Stomach (tissue), 4 donors: ENCODE measurements around the gene DCN.

Source experiments
- POLR2A ChIP-seq, 4 donors: fragments of 450-650 bp; IDR thresholded peaks; one replicate each; pipeline ENCODE4 v1.6.1; 2016; ENCODE audit warnings: antibody characterized with exemption in 4 of 4, control low read depth in 2 of 4, mild to moderate bottlenecking in 1 of 4, moderate library complexity in 1 of 4
- POLR2AphosphoS5 ChIP-seq, 3 donors: sonication (generic); formaldehyde crosslinking; IDR thresholded peaks; one replicate each; pipeline ENCODE4 v1.6.1; 2016; ENCODE audit warnings: antibody characterized with exemption in 3 of 3
- TF ChIP-seq, protein P1 (sequence below), 7 experiments: fragments of 450-650 bp in 4 of 7; fragments of 200-600 bp in 3 of 7; sonication (generic) in 3 of 7; IDR thresholded peaks; one replicate each; pipeline ENCODE4 v1.5.1; 2016 to 2019; ENCODE audit warnings: antibody characterized with exemption in 7 of 7, control low read depth in 2 of 7, mild to moderate bottlenecking in 1 of 7

- TF ChIP-seq, protein P1, sequence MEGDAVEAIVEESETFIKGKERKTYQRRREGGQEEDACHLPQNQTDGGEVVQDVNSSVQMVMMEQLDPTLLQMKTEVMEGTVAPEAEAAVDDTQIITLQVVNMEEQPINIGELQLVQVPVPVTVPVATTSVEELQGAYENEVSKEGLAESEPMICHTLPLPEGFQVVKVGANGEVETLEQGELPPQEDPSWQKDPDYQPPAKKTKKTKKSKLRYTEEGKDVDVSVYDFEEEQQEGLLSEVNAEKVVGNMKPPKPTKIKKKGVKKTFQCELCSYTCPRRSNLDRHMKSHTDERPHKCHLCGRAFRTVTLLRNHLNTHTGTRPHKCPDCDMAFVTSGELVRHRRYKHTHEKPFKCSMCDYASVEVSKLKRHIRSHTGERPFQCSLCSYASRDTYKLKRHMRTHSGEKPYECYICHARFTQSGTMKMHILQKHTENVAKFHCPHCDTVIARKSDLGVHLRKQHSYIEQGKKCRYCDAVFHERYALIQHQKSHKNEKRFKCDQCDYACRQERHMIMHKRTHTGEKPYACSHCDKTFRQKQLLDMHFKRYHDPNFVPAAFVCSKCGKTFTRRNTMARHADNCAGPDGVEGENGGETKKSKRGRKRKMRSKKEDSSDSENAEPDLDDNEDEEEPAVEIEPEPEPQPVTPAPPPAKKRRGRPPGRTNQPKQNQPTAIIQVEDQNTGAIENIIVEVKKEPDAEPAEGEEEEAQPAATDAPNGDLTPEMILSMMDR (IDR thresholded peaks at IDR 0.05): no peak
- TF ChIP-seq POLR2A (IDR thresholded peaks at IDR 0.05) (no peak), POLR2AphosphoS5 (IDR thresholded peaks at IDR 0.05) (no peak)
These were observed 56.1 kb downstream of the DCN start for GRCh38 chr12:91126516-91126915.
